ENCODE results near the gene NECTIN1. TPM values are rescaled to one million over a fixed set of nuclear protein-coding genes. Genes with fewer than 3 reads are reported as not detected.

The NECTIN1 gene
- total RNA-seq, 1 donor from 2014 or later = 10.4 TPM

- intact Hi-C loops (cut with DNase I) = no loop called here
- peak; percentile 38 for DNase-seq (ENCODE audit: low spot score)
Observed at GRCh38 chr11:119756169-119756865, 27.3 kb upstream of the NECTIN1 start.

- DNase-seq (ENCODE audit: low spot score) = peak; percentile 41
- intact Hi-C loops (cut with DNase I) = no loop called here
Observed at GRCh38 chr11:119755356-119756071, 26.5 kb upstream of the NECTIN1 start.

- peak; percentile 53 for DNase-seq (ENCODE audit: low spot score)
- intact Hi-C loops (cut with DNase I) = no loop called here
Observed at GRCh38 chr11:119754656-119755355, 25.8 kb upstream of the NECTIN1 start.

GRCh38 chr11:119754199-119754598 lies 25.2 kb upstream of the NECTIN1 start:
- no peak for DNase-seq (ENCODE audit: low spot score)
- intact Hi-C loops (cut with DNase I) = no loop called here

- DNase-seq (ENCODE audit: low spot score) = peak; percentile 36
- intact Hi-C loops (cut with DNase I) = no loop called here
Observed at GRCh38 chr11:119752946-119753345, 23.9 kb upstream of the NECTIN1 start.

GRCh38 chr11:119752345-119752871 lies 23.4 kb upstream of the NECTIN1 start:
- intact Hi-C loops (cut with DNase I) = no loop called here
- DNase-seq (ENCODE audit: low spot score) = peak; percentile 56

DNA sequence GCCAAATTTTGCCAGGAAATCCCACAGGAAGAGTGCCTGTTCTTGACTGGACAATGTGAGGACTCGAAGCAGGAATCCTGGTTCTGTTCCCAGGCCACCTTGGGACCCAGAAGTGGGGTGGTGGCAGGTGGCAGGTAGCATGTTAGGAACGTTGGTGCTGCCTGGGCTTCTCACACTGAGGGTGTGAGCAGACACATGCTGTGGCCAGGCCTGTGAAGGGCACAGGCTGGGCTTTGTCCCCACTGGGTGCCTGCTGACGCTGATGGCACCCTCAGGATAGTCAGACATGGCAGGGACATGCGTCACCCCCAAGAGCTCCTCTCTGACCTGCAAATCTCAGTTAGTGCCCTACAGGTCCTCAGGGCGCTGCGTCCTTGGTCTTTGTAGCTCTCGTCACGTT lies 21.1 kb upstream of the NECTIN1 start:
- peak; percentile 35 for DNase-seq (ENCODE audit: low spot score)
- intact Hi-C loops (cut with DNase I) = no loop called here

GRCh38 chr11:119749006-119749565 lies 20.1 kb upstream of the NECTIN1 start:
- intact Hi-C loops (cut with DNase I) = no loop called here
- peak; percentile 36 for DNase-seq (ENCODE audit: low spot score)

- peak; percentile 66 for DNase-seq (ENCODE audit: low spot score)
- intact Hi-C loops (cut with DNase I) = no loop called here
Observed at GRCh38 chr11:119747868-119748660, 19.1 kb upstream of the NECTIN1 start.

DNA sequence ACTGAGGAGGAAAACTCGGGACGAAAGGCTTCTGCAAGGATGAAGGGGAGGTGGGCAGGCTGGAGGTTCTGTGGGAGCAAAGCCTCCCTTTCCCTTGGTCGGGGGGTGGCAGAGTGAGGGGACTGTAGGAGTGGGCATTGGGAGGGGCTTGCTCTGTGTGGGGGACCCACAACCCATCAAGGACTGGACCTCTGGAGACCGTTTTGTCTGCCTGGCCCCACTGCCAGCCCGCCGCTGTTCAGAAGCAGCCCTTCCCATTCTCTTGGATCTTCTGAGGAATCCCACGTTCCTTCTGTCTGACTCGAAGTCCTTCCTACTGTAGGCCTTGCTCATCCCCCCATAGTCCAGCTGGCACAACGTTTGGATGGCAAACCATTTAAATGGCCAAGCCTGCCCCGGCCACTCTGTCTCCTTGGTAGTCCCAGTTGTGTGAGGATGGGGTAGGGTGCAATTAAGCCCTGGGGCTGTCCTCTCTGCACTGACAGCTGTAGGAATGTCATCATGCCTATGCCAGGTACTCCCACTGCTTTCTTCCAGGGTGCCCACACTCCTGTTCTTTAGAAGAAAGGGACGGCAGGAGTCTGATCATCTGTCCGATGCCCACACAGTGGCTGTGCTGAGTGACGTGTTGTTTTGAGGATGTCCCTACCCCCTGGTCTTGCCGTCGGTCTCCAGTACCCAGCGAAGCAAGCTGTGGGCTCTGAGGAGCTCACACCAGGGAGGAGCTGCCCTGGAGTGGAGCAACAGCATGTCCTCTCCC lies 17.0 kb upstream of the NECTIN1 start:
- DNase-seq (ENCODE audit: low spot score) = peak; percentile 60
- intact Hi-C loops (cut with DNase I) = no loop called here

GRCh38 chr11:119745112-119745511 lies 16.1 kb upstream of the NECTIN1 start:
- intact Hi-C loops (cut with DNase I) = no loop called here

GRCh38 chr11:119744577-119744976 lies 15.6 kb upstream of the NECTIN1 start:
- no peak for DNase-seq (ENCODE audit: low spot score)
- intact Hi-C loops (cut with DNase I) = no loop called here

More at GRCh38 chr11:119745112-119745511, 16.1 kb upstream of the NECTIN1 start:
- peak; percentile 67 for DNase-seq (ENCODE audit: low spot score)

DNA sequence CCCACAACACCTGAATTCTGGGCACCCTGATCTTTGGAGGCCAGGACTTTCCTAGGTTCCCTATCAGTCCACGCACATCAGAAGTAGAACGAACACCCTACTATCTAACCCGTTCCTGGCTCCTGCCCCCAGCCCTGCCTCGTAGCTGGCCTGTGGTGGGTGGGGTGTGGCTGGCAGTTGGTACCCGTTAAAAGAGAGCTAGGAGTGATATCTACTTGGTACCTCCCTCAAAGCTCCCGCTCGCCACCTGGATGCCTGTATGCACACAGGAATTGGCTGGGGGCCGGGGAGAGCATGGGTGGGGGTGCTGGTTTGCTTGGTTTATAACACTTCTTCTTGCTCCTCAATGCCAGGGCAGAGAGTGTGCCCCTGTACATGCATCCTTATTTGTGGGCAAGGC lies 14.0 kb upstream of the NECTIN1 start:
- intact Hi-C loops (cut with DNase I) = no loop called here
- peak; percentile 58 for DNase-seq (ENCODE audit: low spot score)

DNA sequence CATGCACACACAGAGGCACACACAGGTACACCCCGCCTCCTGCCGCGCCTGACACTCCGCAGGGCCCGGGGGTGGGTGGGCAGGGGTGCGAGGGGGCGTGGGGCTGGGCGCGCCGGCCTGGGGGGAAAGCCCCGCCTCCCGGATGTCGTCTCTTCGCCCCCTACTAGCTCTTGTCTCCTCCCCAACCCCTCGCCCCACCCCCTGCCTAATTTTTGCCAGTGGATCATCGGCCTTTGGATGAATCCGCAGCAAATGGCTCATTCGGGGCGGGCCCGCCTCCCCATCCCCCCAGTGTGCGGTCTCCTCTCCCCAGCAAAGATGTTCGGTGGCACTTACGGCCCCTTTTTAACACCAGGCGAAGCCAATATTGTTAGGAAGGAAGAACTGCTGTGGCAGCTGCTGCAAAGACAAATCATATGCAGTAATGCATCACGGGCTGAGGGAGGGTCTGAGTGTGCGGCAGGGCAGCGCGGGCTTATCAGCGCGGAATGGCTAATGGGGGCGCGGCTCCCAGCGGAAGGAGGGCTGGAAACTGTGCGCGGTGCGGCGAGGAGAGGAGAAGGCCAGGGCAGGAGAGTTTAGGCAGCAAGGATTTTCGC lies 13.4 kb upstream of the NECTIN1 start:
- intact Hi-C loops (cut with DNase I) = no loop called here
- DNase-seq (ENCODE audit: low spot score) = no peak

DNA sequence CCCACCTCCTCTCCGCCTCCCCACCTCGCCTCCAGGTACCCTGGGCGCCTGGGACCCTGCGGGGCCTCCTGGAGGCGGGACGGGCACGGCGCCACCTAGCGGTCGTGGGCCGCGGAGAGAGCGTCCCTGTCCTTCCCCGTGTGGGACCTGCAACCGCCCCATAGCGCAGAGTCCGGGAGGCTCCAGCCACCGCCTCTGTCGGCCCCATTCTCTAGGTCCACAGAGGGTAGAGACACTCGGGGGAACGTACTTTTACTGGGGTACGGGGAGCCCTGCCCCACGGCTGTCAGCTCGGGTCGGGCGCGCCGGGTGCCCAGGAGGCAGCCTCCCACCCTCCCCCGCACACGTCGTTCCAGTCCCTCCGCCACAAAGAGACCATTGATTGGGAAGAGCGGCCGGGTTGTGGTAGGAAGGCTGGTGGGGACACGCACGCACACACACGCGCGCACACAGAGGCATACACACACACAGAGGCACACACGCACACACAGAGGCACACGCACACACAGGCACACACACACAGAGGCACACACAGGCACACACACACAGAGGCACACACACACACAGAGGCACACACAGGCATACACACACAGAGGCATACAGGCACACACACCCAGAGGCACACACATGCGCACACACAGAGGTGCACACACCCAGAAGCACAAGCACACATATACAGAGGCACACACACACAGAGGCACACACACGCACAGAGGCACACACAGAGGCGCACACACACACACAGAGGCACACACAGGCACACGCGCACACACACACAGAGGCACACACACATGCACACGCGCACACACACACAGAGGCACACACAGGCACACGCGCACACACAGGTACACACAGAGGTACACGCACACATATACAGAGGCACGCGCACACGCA lies 12.6 kb upstream of the NECTIN1 start:
- intact Hi-C loops (cut with DNase I) = no loop called here
- peak; percentile 83 for DNase-seq (ENCODE audit: low spot score)

- intact Hi-C loops (cut with DNase I) = no loop called here
- DNase-seq (ENCODE audit: low spot score) = no peak
Observed at GRCh38 chr11:119739975-119740374, 11.0 kb upstream of the NECTIN1 start.

GRCh38 chr11:119739021-119739703 lies 10.2 kb upstream of the NECTIN1 start:
- intact Hi-C loops (cut with DNase I) = no loop called here
- DNase-seq (ENCODE audit: low spot score) = no peak

All from cardiac septum (tissue), 1 donor.